DOHH2 (cell line): ENCODE results near the gene PCTP.

Experiments
- H3F3A ChIP-seq: fragments of 200-600 bp; sonication (generic), shearing (Covaris generic); 2 replicates; pipeline ENCODE4 v1.6.0; 2016; ENCODE audit warnings: antibody characterized with exemption, mild to moderate bottlenecking; ENCODE audit not compliant: control insufficient read depth, insufficient read depth
- H3K27ac ChIP-seq: fragments of 200-600 bp; sonication (generic); 2 replicates; pipeline ENCODE4 v1.5.1; 2014; ENCODE audit warnings: low read depth, mild to moderate bottlenecking, low read length, moderate library complexity
- H3K27me3 ChIP-seq: fragments of 200-600 bp; sonication (generic); 2 replicates; pipeline ENCODE4 v1.6.1; 2014; ENCODE audit warnings: mild to moderate bottlenecking, low read length, mixed read lengths; ENCODE audit not compliant: control insufficient read depth
- H3K36me3 ChIP-seq: fragments of 200-600 bp; sonication (generic); 2 replicates; pipeline ENCODE4 v1.6.1; 2014; ENCODE audit warnings: mild to moderate bottlenecking, low read length, moderate library complexity, mixed read lengths; ENCODE audit not compliant: control insufficient read depth
- H3K4me1 ChIP-seq: fragments of 200-600 bp; sonication (generic); 2 replicates; pipeline ENCODE4 v1.6.1; 2014; ENCODE audit warnings: mild to moderate bottlenecking, low read length, mixed read lengths; ENCODE audit not compliant: control insufficient read depth
- H3K4me2 ChIP-seq: fragments of 200-600 bp; sonication (generic); 2 replicates; pipeline ENCODE4 v1.6.0; 2014; ENCODE audit warnings: mild to moderate bottlenecking, low read length, moderate library complexity
- H3K4me3 ChIP-seq: fragments of 200-600 bp; sonication (generic); 2 replicates; pipeline ENCODE4 v1.5.1; 2014; ENCODE audit warnings: mild to moderate bottlenecking, low read length, mixed read lengths
- H3K79me2 ChIP-seq: fragments of 200-600 bp; sonication (generic); 2 replicates; pipeline ENCODE4 v1.6.1; 2014; ENCODE audit warnings: mild to moderate bottlenecking, low read length, mixed read lengths; ENCODE audit not compliant: control insufficient read depth
- H3K9me2 ChIP-seq: fragments of 200-600 bp; sonication (generic); replicated peaks from 2 replicates; pipeline ENCODE4 v1.6.1; 2014; ENCODE audit warnings: mild to moderate bottlenecking, low read length, mixed read lengths; ENCODE audit not compliant: control insufficient read depth
- H3K9me3 ChIP-seq: fragments of 200-600 bp; sonication (generic); 2 replicates; pipeline ENCODE4 v1.6.1; 2014; ENCODE audit warnings: antibody characterized with exemption, low read length, mixed read lengths; ENCODE audit not compliant: control insufficient read depth, insufficient read depth
- H4K20me1 ChIP-seq: fragments of 200-600 bp; sonication (generic); 2 replicates; pipeline ENCODE4 v1.6.0; 2014; ENCODE audit warnings: low read depth, mild to moderate bottlenecking, antibody characterized with exemption, low read length, moderate library complexity; ENCODE audit not compliant: control insufficient read depth, insufficient read depth
- CTCF ChIP-seq: fragments of 200-600 bp; sonication (generic); IDR thresholded peaks from one replicate; pipeline ENCODE4 v1.5.1; 2014; ENCODE audit warnings: antibody characterized with exemption, mild to moderate bottlenecking, low read depth, low read length; ENCODE audit not compliant: poor library complexity, severe bottlenecking
- EZH2phosphoT487 ChIP-seq: fragments of 200-600 bp; sonication (generic); IDR thresholded peaks from 2 replicates; pipeline ENCODE4 v1.6.1; 2017; ENCODE audit warnings: borderline replicate concordance, mild to moderate bottlenecking, antibody characterized with exemption, low read length, moderate library complexity, mixed read lengths

The PCTP gene

GRCh38 chr17:55730808-55731207 lies 20.0 kb upstream of the PCTP start:
- H4K20me1 ChIP-seq, result no peaks in the 10 kb centered on the region
- no peaks in the 10 kb centered on the region for H3K79me2 ChIP-seq
- TF ChIP-seq CTCF, result no peak
- no peak overlapping the region for H3K4me3 ChIP-seq
- H3F3A ChIP-seq, result no peaks in the 10 kb centered on the region
- H3K9me3 ChIP-seq, result no peaks in the 10 kb centered on the region
- peaks cover 35% of the 10 kb centered on the region for H3K4me1 ChIP-seq
- H3K27ac ChIP-seq, result no peak overlapping the region
- H3K27me3 ChIP-seq, result no peaks in the 10 kb centered on the region
- H3K36me3 ChIP-seq, result no peaks in the 10 kb centered on the region
- no peaks in the 10 kb centered on the region for H3K9me2 ChIP-seq
- H3K4me2 ChIP-seq, result no peak overlapping the region

- H3K27me3 ChIP-seq, result no peaks in the 10 kb centered on the region
- H3K4me2 ChIP-seq, result no peak overlapping the region
- no peaks in the 10 kb centered on the region for H4K20me1 ChIP-seq
- peaks cover 43% of the 10 kb centered on the region for H3K4me1 ChIP-seq
- no peaks in the 10 kb centered on the region for H3K36me3 ChIP-seq
- no peaks in the 10 kb centered on the region for H3K9me2 ChIP-seq
- H3F3A ChIP-seq, result no peaks in the 10 kb centered on the region
- no peak overlapping the region for H3K27ac ChIP-seq
- H3K79me2 ChIP-seq, result no peaks in the 10 kb centered on the region
- no peaks in the 10 kb centered on the region for H3K9me3 ChIP-seq
- H3K4me3 ChIP-seq, result no peak overlapping the region
- TF ChIP-seq CTCF (no peak), EZH2phosphoT487 (no peak)
Measured at GRCh38 chr17:55731586-55732250, 19.1 kb upstream of the PCTP start.

GRCh38 chr17:55734128-55734781 lies 16.6 kb upstream of the PCTP start:
- Histone ChIP-seq H3K4me2 (peak overlapping the region; percentile 52), H3K4me1 (peaks cover 68% of the 10 kb centered on the region), H3K9me3 (no peaks in the 10 kb centered on the region), H3K27me3 (no peaks in the 10 kb centered on the region), H3F3A (peaks cover 12% of the 10 kb centered on the region), H3K4me3 (peak overlapping the region; percentile 19), H4K20me1 (no peaks in the 10 kb centered on the region), H3K79me2 (no peaks in the 10 kb centered on the region), H3K27ac (no peak overlapping the region), H3K9me2 (no peaks in the 10 kb centered on the region), H3K36me3 (no peaks in the 10 kb centered on the region)
- no peak for TF ChIP-seq EZH2phosphoT487
- TF ChIP-seq CTCF, result no peak
